Testis (tissue), 3 donors: Measurements from ENCODE around the gene ZCWPW2. TPM values are rescaled to one million over a fixed set of nuclear protein-coding genes. Genes with fewer than 3 reads are reported as not detected.

Experiments
- DNase-seq: peaks from one replicate; pipeline ENCODE4 v3.0.0-alpha.2; 2019
- H3K27ac ChIP-seq, 2 donors: fragments of 200-600 bp; sonication (generic); one replicate each; pipeline ENCODE4 v1.5.1; 2019
- H3K27me3 ChIP-seq: fragments of 200-600 bp; sonication (generic); one replicate; pipeline ENCODE4 v1.5.1; 2019
- H3K36me3 ChIP-seq: fragments of 200-600 bp; sonication (generic); one replicate; pipeline ENCODE4 v1.5.1; 2017; ENCODE audit warnings: low read depth; ENCODE audit errors: missing control alignments
- H3K4me1 ChIP-seq: fragments of 200-600 bp; sonication (generic); one replicate; pipeline ENCODE4 v1.5.1; 2019
- H3K4me3 ChIP-seq, 2 donors: fragments of 200-600 bp; sonication (generic); one replicate each; pipeline ENCODE4 v1.5.1; 2017 to 2019
- H3K9me3 ChIP-seq: fragments of 200-600 bp; sonication (generic); one replicate; pipeline ENCODE4 v1.5.1; 2017
- POLR2A ChIP-seq: fragments of 450-650 bp; IDR thresholded peaks from one replicate; pipeline ENCODE4 v1.6.1; 2017; ENCODE audit warnings: antibody characterized with exemption, mild to moderate bottlenecking, moderate library complexity
- WGBS, 2 donors: methylation state at CpG; one replicate each; pipeline ENCODE4 v1.1.5; 2018; 5-methylcytosine and 5-hydroxymethylcytosine counted together
- intact Hi-C: fragments of 100-400 bp; cut with DNase I; formaldehyde crosslinking; loops from one replicate; pipeline ENCODE4 v1.15.1; 2023; ENCODE audit warnings: low total_unique reads
- polyA plus RNA-seq: library from polyadenylated mRNA; stranded (reverse); fragments of 350-450 nt; fragmentation: Illumina TruSeq; extraction: RNeasy Lipid Tissue Mini Kit (QIAGEN cat#74804); gene quantifications from one replicate; pipeline ENCODE4 v1.2.3, GENCODE V29; 2014; ENCODE audit warnings: low read depth, low replicate concordance; ENCODE audit not compliant: insufficient read depth
- total RNA-seq, 2 donors: library from RNA; depleted of rRNA; stranded (reverse); fragments of >200 nt; gene quantifications; one replicate each; pipeline ENCODE4 v1.2.3, GENCODE V29; 2016
- TF ChIP-seq, protein P1 (sequence below), 3 experiments: fragments of 450-650 bp in 2 of 3; fragments of 200-600 bp in 1 of 3; sonication (generic) in 1 of 3; IDR thresholded peaks; one replicate each; pipeline ENCODE4 v1.5.1; 2016 to 2019; ENCODE audit warnings: antibody characterized with exemption in 3 of 3, mild to moderate bottlenecking in 2 of 3, moderate library complexity in 1 of 3

The ZCWPW2 gene
- total and polyA plus RNA-seq, 3 donors from 2014 or later, result 2.5 to 9.5 (median 5.2) TPM

DNA sequence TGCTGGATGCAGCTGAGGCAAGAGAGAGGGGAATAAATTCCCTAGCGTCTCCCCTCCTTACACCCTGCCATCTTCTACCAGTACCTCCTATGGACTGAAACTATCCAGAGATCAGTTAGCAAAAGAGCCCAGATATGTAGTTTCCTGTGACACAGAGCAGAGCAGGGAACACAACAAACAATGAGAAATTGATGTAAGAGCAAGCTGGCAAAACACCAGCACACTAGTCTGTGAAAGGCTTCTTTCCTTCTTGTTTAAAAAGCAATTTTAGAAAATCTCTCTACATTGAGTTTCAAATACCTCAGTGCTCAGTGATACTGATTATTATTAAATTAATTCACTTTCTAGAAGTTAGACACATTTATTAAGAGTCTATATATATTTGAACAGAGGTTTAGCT lies 215.7 kb downstream of the ZCWPW2 start:
- 82 to 91% methylated on average over 1 of the region's 1 CpG for WGBS, 2 donors
- no peak overlapping the region for H3K4me3 ChIP-seq
- H3K36me3 ChIP-seq, result no peaks in the 10 kb centered on the region
- no peaks in the 10 kb centered on the region for H3K27me3 ChIP-seq
- intact Hi-C loops, result no loop called here
- TF ChIP-seq POLR2A, result no peak
- TF ChIP-seq, protein P1, sequence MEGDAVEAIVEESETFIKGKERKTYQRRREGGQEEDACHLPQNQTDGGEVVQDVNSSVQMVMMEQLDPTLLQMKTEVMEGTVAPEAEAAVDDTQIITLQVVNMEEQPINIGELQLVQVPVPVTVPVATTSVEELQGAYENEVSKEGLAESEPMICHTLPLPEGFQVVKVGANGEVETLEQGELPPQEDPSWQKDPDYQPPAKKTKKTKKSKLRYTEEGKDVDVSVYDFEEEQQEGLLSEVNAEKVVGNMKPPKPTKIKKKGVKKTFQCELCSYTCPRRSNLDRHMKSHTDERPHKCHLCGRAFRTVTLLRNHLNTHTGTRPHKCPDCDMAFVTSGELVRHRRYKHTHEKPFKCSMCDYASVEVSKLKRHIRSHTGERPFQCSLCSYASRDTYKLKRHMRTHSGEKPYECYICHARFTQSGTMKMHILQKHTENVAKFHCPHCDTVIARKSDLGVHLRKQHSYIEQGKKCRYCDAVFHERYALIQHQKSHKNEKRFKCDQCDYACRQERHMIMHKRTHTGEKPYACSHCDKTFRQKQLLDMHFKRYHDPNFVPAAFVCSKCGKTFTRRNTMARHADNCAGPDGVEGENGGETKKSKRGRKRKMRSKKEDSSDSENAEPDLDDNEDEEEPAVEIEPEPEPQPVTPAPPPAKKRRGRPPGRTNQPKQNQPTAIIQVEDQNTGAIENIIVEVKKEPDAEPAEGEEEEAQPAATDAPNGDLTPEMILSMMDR (IDR thresholded peaks at IDR 0.05), result no peak
- H3K9me3 ChIP-seq, result no peaks in the 10 kb centered on the region
- no peak overlapping the region for H3K27ac ChIP-seq
- no peak for DNase-seq
- H3K4me1 ChIP-seq, result no peaks in the 10 kb centered on the region

DNA sequence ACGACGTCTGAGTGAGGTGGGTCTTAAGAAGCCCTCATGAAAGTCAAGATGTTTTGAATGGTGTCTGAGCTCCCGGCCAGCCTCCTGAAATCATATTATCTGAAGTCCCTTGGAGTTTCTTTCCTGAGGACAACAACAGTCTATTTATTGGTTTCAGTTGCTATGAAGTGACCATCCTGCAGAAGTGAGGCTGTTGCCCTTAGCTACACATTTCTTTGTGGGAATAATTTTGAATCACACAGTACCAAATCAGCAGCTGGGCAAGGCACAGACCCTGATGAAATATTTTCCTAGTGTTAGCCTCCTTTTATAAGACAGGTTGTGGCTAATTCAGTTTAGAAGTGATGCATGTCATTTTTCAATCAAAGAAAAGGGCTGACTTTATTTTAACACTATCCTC lies 220.8 kb downstream of the ZCWPW2 start:
- H3K4me1 ChIP-seq, result no peaks in the 10 kb centered on the region
- no peak overlapping the region for H3K27ac ChIP-seq
- DNase-seq, result no peak
- intact Hi-C loops, result no loop called here
- 90 to 96% methylated on average over 3 of the region's 3 CpGs for WGBS, 2 donors
- H3K4me3 ChIP-seq, result no peak overlapping the region
- no peaks in the 10 kb centered on the region for H3K9me3 ChIP-seq
- TF ChIP-seq, protein P1 (IDR thresholded peaks at IDR 0.05), result no peak
- TF ChIP-seq POLR2A, result no peak
- no peaks in the 10 kb centered on the region for H3K36me3 ChIP-seq
- H3K27me3 ChIP-seq, result no peaks in the 10 kb centered on the region

DNA sequence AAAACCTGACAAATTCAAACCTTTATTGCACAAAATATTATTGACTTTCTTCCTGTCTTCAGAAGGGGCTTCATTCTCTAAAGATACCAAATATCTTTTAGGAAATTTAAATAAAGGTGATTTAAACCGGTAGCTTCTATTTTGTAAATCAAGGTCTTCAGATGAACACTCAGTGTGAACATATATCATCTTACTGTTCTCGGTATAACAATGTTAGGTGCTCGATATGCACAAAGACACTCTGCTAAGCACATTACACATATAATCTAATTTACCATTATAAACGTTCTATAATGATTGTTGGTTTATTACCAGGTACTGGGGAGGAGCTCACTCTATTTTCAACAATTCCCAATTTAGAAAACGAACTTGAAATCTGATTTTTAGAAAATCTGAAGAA lies 225.5 kb downstream of the ZCWPW2 start:
- no peaks in the 10 kb centered on the region for H3K27me3 ChIP-seq
- WGBS, 2 donors, result 69 to 76% methylated on average over 5 of the region's 5 CpGs
- no peak overlapping the region for H3K27ac ChIP-seq
- peaks cover 8% of the 10 kb centered on the region for H3K4me1 ChIP-seq
- no peaks in the 10 kb centered on the region for H3K36me3 ChIP-seq
- intact Hi-C loops, result no loop called here
- DNase-seq, result no peak
- H3K9me3 ChIP-seq, result no peaks in the 10 kb centered on the region
- no peak for TF ChIP-seq POLR2A
- TF ChIP-seq, protein P1 (IDR thresholded peaks at IDR 0.05), result no peak
- no peak overlapping the region for H3K4me3 ChIP-seq

DNA sequence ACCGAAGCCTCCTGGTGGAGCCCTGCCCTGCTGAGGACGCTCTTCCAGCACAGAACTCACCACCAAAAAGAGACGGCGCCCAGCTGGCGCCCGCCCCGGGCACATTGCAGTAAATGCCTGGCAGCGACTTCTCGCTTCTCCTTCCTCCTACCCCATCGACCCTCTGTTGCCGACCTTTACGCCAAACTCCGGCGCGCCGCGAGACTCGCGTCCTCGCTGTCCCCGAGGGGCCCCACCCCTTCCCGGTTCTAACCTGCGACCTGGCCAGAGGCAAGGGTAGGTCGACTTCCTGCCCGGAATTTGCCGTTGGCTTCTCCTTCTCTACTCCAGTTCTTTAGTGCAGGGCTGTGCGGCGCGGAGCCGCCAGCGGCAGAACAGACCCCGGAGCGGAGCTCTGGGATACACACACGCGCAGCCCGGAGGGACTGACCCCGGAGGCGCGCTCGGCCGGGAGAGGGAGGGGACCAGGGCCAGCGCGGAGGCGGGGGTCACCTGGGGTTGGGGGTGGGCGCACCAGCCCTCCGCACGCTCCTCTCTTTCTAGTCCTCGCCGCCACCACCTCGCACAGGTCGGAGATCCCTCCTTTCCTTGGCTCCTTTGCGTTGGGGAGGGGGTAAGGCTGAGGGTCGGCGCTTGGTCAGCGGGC lies 226.7 kb downstream of the ZCWPW2 start:
- peak; percentile 17 for DNase-seq
- Histone ChIP-seq H3K4me1 (peaks cover 8% of the 10 kb centered on the region), H3K9me3 (no peaks in the 10 kb centered on the region), H3K36me3 (no peaks in the 10 kb centered on the region), H3K27ac (no peak overlapping the region), H3K27me3 (no peaks in the 10 kb centered on the region), H3K4me3 (peak overlapping the region; percentile 50 to 62)
- 1 to 3% methylated on average over 18 to 55 of the region's 55 CpGs for WGBS, 2 donors
- no peak for TF ChIP-seq POLR2A
- TF ChIP-seq, protein P1 (IDR thresholded peaks at IDR 0.05), result no peak
- intact Hi-C loops, result no loop called here

Other genes with a start within 250 kb of the ZCWPW2 start
- 10 to 100 TPM in 1 of 2 donors, 1 to 10 TPM in 1; 7.8 to 11.7 TPM for gene CMC1, start 107.1 kb upstream of the ZCWPW2 start, total RNA-seq
- gene CMC1, start 107.1 kb upstream of the ZCWPW2 start, polyA plus RNA-seq, result 29.9 TPM
- 10 to 100 TPM; 46.6 to 53.8 TPM for gene AZI2, start 103 bp downstream of the ZCWPW2 start, total RNA-seq
- 56.9 TPM for gene AZI2, start 103 bp downstream of the ZCWPW2 start, polyA plus RNA-seq